Measurements from ENCODE around the gene BBS9.
"Not testable (repeated sequence)": the region's sequence is repeated elsewhere in the genome, so short reads cannot be mapped to it uniquely, and the experiment has no call there.

Gene BBS9

GRCh38 chr7:33128990-33129805 lies at the start of gene BBS9:
Gene BBS9 (plus strand): TSS chr7:33129564. CDS start chr7:33146253, 16,689 bp downstream.
- DNase-seq: peak; percentile 96

GRCh38 chr7:33079763-33080690 lies 49.3 kb upstream of the BBS9 start:
- DNase-seq: no peak

- DNase-seq: no peak
Measured at GRCh38 chr7:33087356-33087755, 42.0 kb upstream of the BBS9 start.

DNA sequence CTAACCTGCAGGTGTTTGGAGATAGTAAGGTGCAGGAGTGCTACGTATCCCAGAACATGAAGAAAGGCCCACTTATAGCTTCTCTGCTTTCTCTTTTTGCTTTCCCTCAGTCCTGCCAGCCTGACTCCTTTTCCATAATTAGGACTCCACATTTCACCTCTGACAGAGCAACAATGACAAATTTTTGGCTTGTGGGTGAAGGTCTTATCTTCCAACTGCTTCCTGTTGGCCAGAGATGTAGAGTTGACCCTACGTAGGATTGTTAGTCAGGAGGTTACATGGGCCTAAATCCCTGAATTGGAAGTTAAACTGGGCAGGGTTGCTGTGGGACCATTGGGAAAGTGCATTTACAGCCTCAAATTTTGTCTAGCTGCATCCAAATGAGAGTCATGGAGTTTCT lies 41.5 kb upstream of the BBS9 start:
- no peak for DNase-seq

GRCh38 chr7:33089142-33089541 lies 40.2 kb upstream of the BBS9 start:
- no peak for DNase-seq

DNA sequence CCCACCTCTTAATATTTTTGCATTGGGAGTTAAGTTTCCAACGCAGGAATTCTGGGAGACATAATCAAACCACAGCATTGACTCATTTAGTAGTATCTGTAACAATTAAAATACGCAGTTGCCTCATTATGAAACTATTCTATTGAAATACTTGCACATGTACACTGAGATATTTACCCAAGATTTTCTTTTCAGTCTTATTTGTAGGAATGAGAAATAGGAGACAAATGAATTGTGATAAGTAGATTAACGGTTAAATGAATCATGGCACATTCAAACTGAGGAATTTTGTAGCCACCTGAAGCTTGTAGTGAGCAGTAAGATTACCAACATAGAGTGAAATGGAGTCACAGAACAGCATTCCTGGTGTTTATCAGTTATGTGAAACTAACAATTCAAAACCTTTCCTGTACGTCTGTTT lies 38.2 kb upstream of the BBS9 start:
- DNase-seq: no peak

DNA sequence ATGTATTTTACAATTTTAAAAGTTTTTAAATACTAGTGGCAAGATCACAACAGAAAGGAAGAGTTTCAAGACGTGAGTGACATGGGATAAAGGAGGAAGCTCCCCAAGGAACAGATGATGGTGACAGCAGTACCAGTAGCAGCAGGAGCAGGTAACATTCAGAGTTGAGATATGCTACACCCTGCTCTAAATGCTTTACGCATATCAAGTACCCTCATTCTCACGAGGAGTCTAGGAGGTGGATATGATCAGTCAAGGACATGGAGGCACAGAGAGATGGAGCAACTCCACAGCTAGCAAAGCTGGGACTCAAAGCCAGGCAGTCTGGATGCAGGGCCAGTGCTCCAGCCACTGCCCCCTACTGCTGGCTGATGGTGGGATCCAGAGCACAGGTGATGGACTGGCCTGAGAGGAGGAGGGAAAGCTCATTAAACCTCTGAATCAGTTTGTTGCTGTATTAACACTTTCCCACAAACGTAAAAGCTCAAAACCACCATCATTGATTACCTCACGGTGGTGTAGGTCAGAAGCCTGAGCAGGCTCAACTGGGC lies 37.6 kb upstream of the BBS9 start:
- DNase-seq: no peak

DNA sequence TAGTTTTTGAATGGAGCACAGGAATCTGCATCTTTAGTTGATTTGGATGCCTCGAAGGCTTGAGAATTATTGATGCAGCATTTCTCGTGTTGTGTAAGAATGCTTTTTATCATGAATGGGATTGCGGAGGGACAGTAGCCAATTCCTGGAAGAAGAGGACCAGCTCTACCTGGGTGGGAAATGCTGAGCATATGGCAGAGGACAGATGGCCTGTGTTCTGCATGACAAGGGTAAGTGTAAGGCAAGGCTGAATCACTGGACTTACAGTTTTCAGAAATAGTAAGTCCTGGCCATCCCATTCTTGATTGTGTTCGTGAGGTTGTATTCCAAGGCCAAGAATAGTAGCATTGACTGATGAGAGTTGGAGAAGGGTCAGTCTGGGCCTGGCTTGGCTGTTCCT lies 36.1 kb upstream of the BBS9 start:
- DNase-seq: no peak

DNA sequence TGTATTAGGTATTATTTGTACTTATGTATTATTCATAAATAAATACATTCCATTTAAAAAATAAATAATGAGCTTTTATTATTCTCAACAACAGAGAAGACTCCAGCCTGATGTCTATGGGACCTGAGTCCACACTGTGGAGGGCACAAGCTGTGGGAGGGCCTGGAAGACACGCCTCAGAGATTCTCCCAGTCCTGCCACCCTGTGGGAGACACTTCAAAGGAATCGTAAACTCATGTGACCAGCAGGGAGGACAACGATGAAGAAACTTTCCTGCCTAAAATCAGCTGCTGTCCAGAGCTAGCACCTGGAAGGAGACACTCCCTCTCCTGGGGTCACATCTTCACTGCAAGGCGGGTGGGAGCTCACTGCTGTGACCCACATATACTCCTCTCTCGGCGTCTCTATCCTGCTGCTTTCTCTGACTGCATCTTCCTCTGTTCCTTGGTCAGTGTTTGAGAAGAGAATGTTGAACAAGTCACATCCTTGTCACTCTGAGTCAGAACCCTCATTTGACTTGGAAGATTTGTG lies 34.6 kb upstream of the BBS9 start:
- not testable (repeated sequence) for DNase-seq

GRCh38 chr7:33099154-33099940 lies 30.0 kb upstream of the BBS9 start:
- DNase-seq: no peak

DNA sequence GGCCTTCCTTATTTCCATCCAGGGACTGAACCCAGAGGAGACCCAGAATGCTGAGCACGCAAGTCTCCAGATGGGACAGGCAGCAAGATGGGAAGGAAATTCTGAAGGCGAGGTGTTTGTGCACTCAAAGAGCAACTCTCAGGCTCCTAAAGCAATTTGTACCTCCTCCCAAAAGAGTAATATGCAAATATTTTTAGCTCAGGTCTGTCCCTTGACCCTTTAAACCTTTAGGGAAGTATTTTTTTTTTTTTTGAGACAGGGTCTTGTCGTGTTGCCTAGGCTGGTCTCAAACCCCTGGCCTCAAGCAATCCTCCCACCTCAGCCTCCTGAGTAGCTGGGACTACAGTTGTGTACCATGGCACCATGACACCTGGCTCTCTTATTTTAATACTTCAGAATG lies 28.6 kb upstream of the BBS9 start:
- no peak for DNase-seq

GRCh38 chr7:33101906-33102305 lies 27.5 kb upstream of the BBS9 start:
- DNase-seq: no peak

GRCh38 chr7:33107136-33108066 lies 22.0 kb upstream of the BBS9 start:
- peak; percentile 54 for DNase-seq

- DNase-seq: peak; percentile 31
Measured at GRCh38 chr7:33108554-33109004, 20.8 kb upstream of the BBS9 start.

DNA sequence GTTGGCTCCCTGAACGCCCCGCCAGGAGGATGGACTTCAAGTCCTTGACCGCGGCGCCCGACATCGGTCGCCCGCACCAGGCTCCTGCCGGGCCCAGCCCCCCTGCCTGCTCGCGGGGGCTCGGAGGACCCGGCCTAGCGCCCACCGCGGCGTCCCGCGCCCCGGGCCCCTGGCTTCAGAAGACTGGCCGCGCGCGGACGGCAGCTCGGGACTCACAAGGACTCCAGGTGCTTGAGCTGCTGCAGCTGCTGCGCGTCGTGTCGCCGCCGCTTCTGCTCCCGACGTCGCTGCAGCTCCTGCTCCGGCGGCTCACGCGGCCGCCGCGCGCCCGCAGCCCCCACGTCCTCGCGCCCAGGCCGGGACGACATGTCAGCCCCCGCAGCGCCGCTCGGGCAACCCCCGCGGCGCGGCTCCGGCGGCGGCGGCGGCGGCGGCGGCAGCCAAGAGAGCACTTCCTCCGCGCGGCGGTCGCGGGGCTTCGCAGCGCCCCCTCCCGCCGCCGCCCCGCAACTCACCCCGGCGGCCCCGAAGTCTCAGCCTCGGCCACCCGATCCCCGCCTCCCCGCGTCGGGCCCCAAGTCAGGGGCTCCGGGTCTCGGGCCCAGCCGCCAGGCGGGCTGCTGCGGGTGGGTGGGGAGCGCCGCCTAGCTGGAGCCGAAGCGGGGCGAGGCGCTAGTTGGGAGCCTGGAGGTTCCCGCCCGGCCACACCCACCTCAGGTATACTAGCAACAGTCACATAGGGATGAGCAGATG lies 20.2 kb upstream of the BBS9 start, which contains the start of gene RP9:
TSS of gene RP9 (minus strand) at position 400 of the 753 bp plus-strand sequence. CDS start at position 368, 32 bp downstream.
- peak; percentile 85 for DNase-seq

GRCh38 chr7:33109758-33110238 lies 19.6 kb upstream of the BBS9 start:
- no peak for DNase-seq

- DNase-seq: no peak
Measured at GRCh38 chr7:33111614-33112013, 17.8 kb upstream of the BBS9 start.

DNA sequence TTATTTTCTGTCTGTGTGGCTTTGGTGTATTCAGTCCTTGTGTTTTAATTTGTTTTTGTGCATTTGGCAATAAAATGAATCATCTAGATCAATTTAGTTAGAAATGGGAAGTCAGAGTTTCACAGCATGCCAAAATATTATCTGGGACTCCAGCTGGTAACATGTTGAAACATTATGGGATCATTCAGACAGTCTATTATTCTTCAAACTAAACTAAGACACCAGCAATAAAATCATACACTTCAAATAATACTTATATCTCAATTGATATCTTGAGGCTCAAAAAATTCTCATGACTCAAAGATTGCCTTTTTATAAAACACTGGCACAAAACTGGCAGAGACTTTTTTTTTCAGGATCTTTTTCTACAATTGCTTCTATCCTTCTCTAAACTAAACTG lies 14.4 kb upstream of the BBS9 start:
- no peak for DNase-seq

- DNase-seq: no peak
Measured at GRCh38 chr7:33118383-33118782, 11.0 kb upstream of the BBS9 start.

GRCh38 chr7:33127085-33127484 lies 2.3 kb upstream of the BBS9 start:
- no peak for DNase-seq

All from right hindlimb (tissue), 1 donor.